Karpas-422 (cell line): ENCODE data around the gene RPL18A. TPM values are rescaled to one million over a fixed set of nuclear protein-coding genes. Genes with fewer than 3 reads are reported as not detected.
A peak's percentile ranks its signal among the peaks of the same experiment; 100 is the strongest.

Experiments used
- DNase-seq: peaks from one replicate; pipeline ENCODE4 v3.0.0-alpha.2; 2015
- H2AFZ ChIP-seq: fragments of 200-600 bp; sonication (generic); 2 replicates; pipeline ENCODE4 v1.6.1; 2014; ENCODE audit warnings: antibody characterized with exemption, low read length, mixed read lengths
- H3K27ac ChIP-seq: fragments of 200-600 bp; sonication (generic); 2 replicates; pipeline ENCODE4 v1.5.1; 2014; ENCODE audit warnings: mild to moderate bottlenecking, low read length, moderate library complexity
- H3K27me3 ChIP-seq: fragments of 200-600 bp; sonication (generic); 2 replicates; pipeline ENCODE4 v1.6.1; 2014; ENCODE audit warnings: low read length, mixed read lengths
- H3K36me3 ChIP-seq: fragments of 200-600 bp; sonication (generic); 2 replicates; pipeline ENCODE4 v1.6.1; 2014; ENCODE audit warnings: low read length, mixed read lengths; ENCODE audit not compliant: insufficient read depth
- H3K4me1 ChIP-seq: fragments of 200-600 bp; sonication (generic); 2 replicates; pipeline ENCODE4 v1.6.1; 2014; ENCODE audit warnings: mild to moderate bottlenecking, low read length, mixed read lengths
- H3K4me2 ChIP-seq: fragments of 200-600 bp; sonication (generic); 2 replicates; pipeline ENCODE4 v1.6.1; 2014; ENCODE audit warnings: low read length, low read depth, mild to moderate bottlenecking; ENCODE audit not compliant: poor library complexity, severe bottlenecking
- H3K4me3 ChIP-seq: fragments of 200-600 bp; sonication (generic); 2 replicates; pipeline ENCODE4 v1.5.1; 2014; ENCODE audit warnings: mild to moderate bottlenecking, antibody characterized with exemption, low read length, mixed read lengths
- H3K79me2 ChIP-seq: fragments of 200-600 bp; sonication (generic); 2 replicates; pipeline ENCODE4 v1.6.1; 2014; ENCODE audit warnings: mild to moderate bottlenecking, low read length, mixed read lengths
- H3K9ac ChIP-seq: fragments of 200-600 bp; sonication (generic); 2 replicates; pipeline ENCODE4 v1.6.0; 2014; ENCODE audit warnings: low read length
- H3K9me2 ChIP-seq: fragments of 200-600 bp; sonication (generic), shearing (Covaris generic); replicated peaks from 2 replicates; pipeline ENCODE4 v1.6.0; 2014; ENCODE audit warnings: mild to moderate bottlenecking, low read length, moderate library complexity; ENCODE audit not compliant: insufficient read depth
- H3K9me3 ChIP-seq: fragments of 300-700, 200-600 bp; sonication (generic); 2 replicates; pipeline ENCODE4 v1.6.1; 2014; ENCODE audit warnings: low read length, mixed read lengths
- H4K20me1 ChIP-seq: fragments of 200-600 bp; sonication (generic); 2 replicates; pipeline ENCODE4 v1.6.1; 2014; ENCODE audit warnings: mild to moderate bottlenecking, antibody characterized with exemption, low read length, low read depth; ENCODE audit not compliant: insufficient read depth
- total RNA-seq: library from RNA; depleted of rRNA; stranded (reverse); fragments of >200 nt; shearing (Covaris generic); gene quantifications from 2 replicates; pipeline ENCODE4 v1.2.3, GENCODE V29; 2014; ENCODE audit warnings: low replicate concordance

Gene RPL18A
- total RNA-seq, 1 experiment from 2014 or later = 1,678 TPM

DNA sequence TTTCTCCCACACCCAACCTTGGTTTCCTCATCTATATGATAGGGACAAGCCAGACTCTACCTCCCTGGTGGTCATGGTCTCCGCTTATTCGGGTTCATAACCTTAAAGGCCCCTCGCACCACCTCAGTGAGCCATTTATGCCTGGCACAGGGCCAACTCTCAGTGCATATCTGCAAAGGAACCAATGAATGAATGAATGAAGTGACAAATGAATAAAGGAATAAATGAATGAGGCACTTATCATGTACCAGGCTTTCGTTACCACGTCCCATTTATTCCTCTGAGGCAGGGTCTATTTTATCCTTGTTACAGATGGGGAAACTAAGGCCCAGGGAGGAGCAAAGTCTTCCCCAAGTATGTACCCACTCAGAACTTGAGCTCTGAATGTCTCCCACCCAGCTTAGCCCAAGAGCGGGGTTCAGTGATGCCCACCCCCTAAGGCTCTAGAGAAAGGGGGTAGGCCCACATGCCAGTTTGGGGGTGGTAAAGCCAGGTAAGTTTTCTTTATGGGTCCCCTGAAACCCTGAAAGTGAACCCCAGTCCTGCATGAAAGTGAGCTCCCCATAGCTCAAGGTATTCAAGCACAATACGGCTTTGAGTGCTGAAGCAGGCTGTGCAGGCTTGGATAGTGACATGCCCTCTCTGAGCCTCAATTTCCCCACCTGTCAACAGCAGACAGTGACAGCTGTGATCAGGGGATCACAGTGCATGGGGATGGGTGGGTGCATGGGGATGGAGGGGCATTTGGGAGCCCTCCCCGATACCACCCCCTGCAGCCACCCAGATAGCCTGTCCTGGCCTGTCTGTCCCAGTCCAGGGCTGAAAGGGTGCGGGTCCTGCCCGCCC lies 11.5 kb downstream of the RPL18A start:
- no peaks in the 10 kb centered on the region for H3K27me3 ChIP-seq
- H3K9me3 ChIP-seq = no peaks in the 10 kb centered on the region
- no peak overlapping the region for H2AFZ ChIP-seq
- no peak for DNase-seq
- no peak overlapping the region for H3K4me3 ChIP-seq
- H3K27ac ChIP-seq = no peak overlapping the region
- H4K20me1 ChIP-seq = peaks cover 6% of the 10 kb centered on the region; the same call in 1 of the 2 replicates
- H3K4me1 ChIP-seq = peaks cover 3% of the 10 kb centered on the region; the same call in 1 of the 2 replicates
- H3K79me2 ChIP-seq = no peaks in the 10 kb centered on the region
- no peak overlapping the region for H3K9ac ChIP-seq
- H3K9me2 ChIP-seq = no peaks in the 10 kb centered on the region
- H3K36me3 ChIP-seq = no peaks in the 10 kb centered on the region
- no peak overlapping the region for H3K4me2 ChIP-seq

GRCh38 chr19:17871878-17872250 lies 12.2 kb downstream of the RPL18A start, which contains the start of gene SLC5A5:
TSS of gene SLC5A5 (plus strand) at chr19:17871945. CDS start at chr19:17872320, 375 bp downstream.
- Histone ChIP-seq H3K4me1 (peaks cover 3% of the 10 kb centered on the region; the same call in 1 of the 2 replicates), H3K36me3 (no peaks in the 10 kb centered on the region), H3K27ac (no peak within 1 kb of the TSS), H3K9me2 (no peaks in the 10 kb centered on the region), H3K79me2 (no peaks in the 10 kb centered on the region), H3K4me2 (no peak within 1 kb of the TSS), H3K4me3 (no peak within 1 kb of the TSS), H3K27me3 (no peaks in the 10 kb centered on the region), H3K9me3 (no peaks in the 10 kb centered on the region), H3K9ac (no peak within 1 kb of the TSS), H4K20me1 (peaks cover 6% of the 10 kb centered on the region; the same call in 1 of the 2 replicates), H2AFZ (no peak within 1 kb of the TSS)
- DNase-seq = peak; percentile 54

- Histone ChIP-seq H4K20me1 (peaks cover 6% of the 10 kb centered on the region; the same call in 1 of the 2 replicates), H3K4me1 (peaks cover 3% of the 10 kb centered on the region; the same call in 1 of the 2 replicates), H3K36me3 (no peaks in the 10 kb centered on the region), H2AFZ (no peak overlapping the region), H3K9me3 (no peaks in the 10 kb centered on the region), H3K27me3 (no peaks in the 10 kb centered on the region), H3K4me3 (no peak overlapping the region), H3K4me2 (no peak overlapping the region), H3K9me2 (no peaks in the 10 kb centered on the region), H3K79me2 (no peaks in the 10 kb centered on the region), H3K27ac (no peak overlapping the region), H3K9ac (no peak overlapping the region)
- DNase-seq = no peak
Observed at GRCh38 chr19:17872251-17873001, 12.7 kb downstream of the RPL18A start.

DNA sequence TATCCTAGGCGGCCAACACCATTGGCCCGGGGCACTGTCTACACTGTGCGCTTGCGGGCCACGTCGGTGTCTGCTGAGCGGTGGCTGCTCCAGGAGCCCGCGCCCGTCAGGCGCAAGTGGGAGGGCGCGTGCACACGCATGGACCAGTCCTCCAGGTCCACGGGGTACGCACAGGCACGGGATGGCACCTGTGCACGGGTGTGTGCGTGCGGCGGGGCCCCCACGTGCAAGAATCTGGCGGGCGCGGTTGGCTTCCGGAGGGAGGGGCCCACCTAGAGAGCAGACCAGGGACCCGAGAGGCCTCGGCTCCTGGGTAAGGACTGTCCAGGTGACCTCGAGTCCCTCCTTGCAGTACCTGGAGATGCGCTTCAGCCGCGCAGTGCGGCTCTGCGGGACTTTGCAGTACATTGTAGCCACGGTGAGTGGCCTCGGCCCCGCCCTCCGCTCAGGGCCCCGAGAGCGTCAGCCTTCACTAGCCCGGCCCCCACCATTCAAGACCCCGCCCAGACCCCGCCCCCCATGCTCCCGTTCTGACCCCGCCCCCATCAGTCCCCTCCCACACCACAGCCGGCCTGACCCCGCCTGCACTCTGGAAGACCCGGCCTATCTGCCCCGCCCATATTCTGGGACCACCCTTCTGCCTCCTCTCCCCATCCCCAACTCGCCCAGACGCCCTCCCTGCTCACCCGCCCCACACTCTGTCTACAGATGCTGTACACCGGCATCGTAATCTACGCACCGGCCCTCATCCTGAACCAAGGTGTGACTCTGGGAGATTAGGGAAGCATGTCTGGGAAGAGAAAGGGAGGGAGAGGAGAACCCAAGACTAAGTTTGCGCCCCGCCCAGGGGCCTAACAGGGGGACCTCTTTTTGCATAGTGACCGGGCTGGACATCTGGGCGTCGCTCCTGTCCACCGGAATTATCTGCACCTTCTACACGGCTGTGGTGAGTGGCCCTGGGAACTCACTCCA lies 14.4 kb downstream of the RPL18A start:
- Histone ChIP-seq H3K9me2 (no peaks in the 10 kb centered on the region), H3K4me3 (no peak overlapping the region), H3K4me2 (no peak overlapping the region), H3K36me3 (no peaks in the 10 kb centered on the region), H3K4me1 (peaks cover 3% of the 10 kb centered on the region; the same call in 1 of the 2 replicates), H3K27ac (no peak overlapping the region), H3K9me3 (no peaks in the 10 kb centered on the region), H3K9ac (no peak overlapping the region), H3K79me2 (no peaks in the 10 kb centered on the region), H4K20me1 (peaks cover 6% of the 10 kb centered on the region; the same call in 1 of the 2 replicates), H3K27me3 (no peaks in the 10 kb centered on the region), H2AFZ (no peak overlapping the region)
- DNase-seq = peak; percentile 89

DNA sequence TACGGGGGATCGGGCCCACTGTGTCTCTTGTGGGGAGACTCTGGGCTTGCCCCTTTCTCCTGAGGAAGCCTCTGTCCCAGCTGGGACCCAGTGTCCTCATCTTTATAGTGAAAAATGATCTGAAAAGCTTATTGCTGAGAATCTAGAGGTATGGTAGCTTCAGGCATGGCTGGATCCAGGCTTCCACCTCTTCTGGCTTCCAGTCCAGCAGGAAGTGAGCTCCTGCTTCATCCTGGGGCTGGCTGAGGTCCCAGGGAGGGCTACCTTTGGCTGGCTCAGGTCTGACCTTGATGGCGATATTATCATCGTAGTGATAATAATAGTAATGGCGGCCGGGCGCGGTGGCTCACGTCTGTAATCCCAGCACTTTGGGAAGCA lies 15.0 kb downstream of the RPL18A start:
- no peaks in the 10 kb centered on the region for H3K36me3 ChIP-seq
- no peak overlapping the region for H3K9ac ChIP-seq
- no peak overlapping the region for H3K4me2 ChIP-seq
- H3K27ac ChIP-seq = no peak overlapping the region
- H3K9me2 ChIP-seq = no peaks in the 10 kb centered on the region
- H2AFZ ChIP-seq = no peak overlapping the region
- H3K27me3 ChIP-seq = no peaks in the 10 kb centered on the region
- H3K79me2 ChIP-seq = no peaks in the 10 kb centered on the region
- peaks cover 3% of the 10 kb centered on the region; the same call in 1 of the 2 replicates for H3K4me1 ChIP-seq
- H3K4me3 ChIP-seq = no peak overlapping the region
- H4K20me1 ChIP-seq = peaks cover 6% of the 10 kb centered on the region; the same call in 1 of the 2 replicates
- no peak for DNase-seq
- H3K9me3 ChIP-seq = no peaks in the 10 kb centered on the region

- no peak for DNase-seq
- Histone ChIP-seq H3K79me2 (no peaks in the 10 kb centered on the region), H3K4me2 (no peak overlapping the region), H3K27ac (no peak overlapping the region), H3K36me3 (no peaks in the 10 kb centered on the region), H3K9me3 (no peaks in the 10 kb centered on the region), H3K4me1 (peaks cover 3% of the 10 kb centered on the region; the same call in 1 of the 2 replicates), H3K27me3 (no peaks in the 10 kb centered on the region), H2AFZ (no peak overlapping the region), H4K20me1 (no peaks in the 10 kb centered on the region), H3K9ac (no peak overlapping the region), H3K4me3 (no peak overlapping the region), H3K9me2 (no peaks in the 10 kb centered on the region)
Observed at GRCh38 chr19:17877696-17878095, 18.0 kb downstream of the RPL18A start.

- Histone ChIP-seq H3K9me2 (no peaks in the 10 kb centered on the region), H3K79me2 (no peaks in the 10 kb centered on the region), H3K27ac (no peak overlapping the region), H2AFZ (no peak overlapping the region), H3K36me3 (no peaks in the 10 kb centered on the region), H3K4me2 (no peak overlapping the region), H4K20me1 (no peaks in the 10 kb centered on the region), H3K4me1 (no peaks in the 10 kb centered on the region; the same call in 1 of the 2 replicates), H3K9ac (no peak overlapping the region), H3K27me3 (no peaks in the 10 kb centered on the region), H3K9me3 (no peaks in the 10 kb centered on the region), H3K4me3 (no peak overlapping the region)
- no peak for DNase-seq
Observed at GRCh38 chr19:17879466-17879865, 19.8 kb downstream of the RPL18A start.
